HL-60/S4 treated with retinoic acid at 250 ng/mL for 4 days and 3 days (cell line): ENCODE results near the gene CHRNA4.

Experiments
- in situ Hi-C: fragments of 300-500 bp; cut with MboI; formaldehyde crosslinking; loops from 2 replicates; pipeline ENCODE4 v1.7.0; 2022; ENCODE audit warnings: low sequenced_read_pairs

The CHRNA4 gene

DNA sequence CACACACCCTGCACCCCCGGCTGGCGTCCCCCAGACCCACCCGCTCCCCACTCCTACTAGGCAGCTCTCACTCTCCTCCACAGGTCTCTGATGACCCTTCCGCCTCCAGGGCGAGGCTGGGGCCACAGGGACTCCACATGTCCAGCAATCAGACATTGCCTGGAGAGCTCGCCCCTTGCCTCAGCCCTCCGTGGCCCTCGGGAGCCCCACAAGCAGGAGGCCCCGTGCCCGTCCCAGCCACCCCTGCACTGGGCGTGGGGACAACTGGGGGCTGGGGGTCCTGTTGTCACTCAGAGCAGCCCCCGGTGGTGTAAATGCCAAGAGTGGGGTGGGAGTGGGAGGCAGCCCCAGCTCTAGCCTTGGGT, 66.6 kb downstream of the CHRNA4 start:
- in situ Hi-C loops = no loop called here

DNA sequence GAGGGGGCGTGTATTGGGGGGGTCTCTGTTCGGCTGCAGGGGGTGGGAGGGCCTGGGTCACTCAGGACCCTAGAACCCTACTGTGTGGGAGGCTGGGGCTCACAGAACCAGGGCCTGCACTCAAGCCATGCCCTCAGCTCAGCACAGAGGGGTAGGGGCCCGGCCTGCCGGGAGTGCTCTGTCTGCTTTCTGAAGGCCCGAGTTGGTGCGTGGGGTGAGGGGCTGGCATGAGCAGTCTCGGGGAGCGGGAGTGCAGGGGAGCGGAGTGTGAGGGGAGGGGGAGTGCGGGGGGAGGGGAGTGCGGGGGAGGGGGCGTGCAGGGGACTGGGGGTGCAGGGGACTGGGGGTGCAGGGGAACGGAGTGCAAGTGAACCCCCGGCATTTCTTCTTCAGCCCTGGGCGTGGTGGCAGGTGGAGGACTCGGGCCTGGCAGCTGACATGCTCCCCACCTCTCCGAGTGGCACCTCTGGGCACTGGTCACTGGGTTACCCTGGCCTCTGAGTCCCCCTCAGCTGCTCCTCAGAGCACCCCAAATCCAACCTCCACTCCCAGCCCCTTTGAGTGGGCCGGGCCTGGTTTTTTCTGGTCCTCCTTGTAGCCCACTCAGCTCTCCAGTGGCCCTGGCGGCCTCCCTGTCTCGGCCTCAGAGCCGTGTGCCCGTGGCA, 67.1 kb downstream of the CHRNA4 start:
- in situ Hi-C loops = no loop called here

DNA sequence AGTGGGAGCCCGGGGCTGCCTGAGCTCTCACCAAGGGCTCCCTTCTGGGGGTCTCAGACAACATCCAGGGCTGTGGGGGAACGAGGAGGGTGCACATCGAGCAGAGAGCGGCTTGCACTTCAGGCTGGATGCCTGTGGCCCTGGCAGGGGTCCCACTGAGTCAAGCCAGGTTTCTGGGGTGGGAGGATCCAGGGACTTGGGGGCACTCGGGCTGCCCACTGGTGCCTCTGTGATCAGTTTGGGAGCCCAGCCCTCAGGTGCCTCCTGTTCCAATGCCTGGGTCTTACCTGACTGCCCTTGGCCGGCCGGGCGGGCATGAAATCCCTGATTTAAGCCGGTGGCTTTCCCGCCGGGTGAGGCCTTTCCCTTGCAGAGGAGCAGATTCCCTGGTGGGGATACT, 67.7 kb downstream of the CHRNA4 start:
- in situ Hi-C loops = no loop called here
